HepG2 (cell line): ENCODE measurements around the gene CCT7. TPM values are rescaled to one million over a fixed set of nuclear protein-coding genes. Genes with fewer than 3 reads are reported as not detected.

Source experiments
- ARNTL ChIP-seq: sonication (generic); formaldehyde crosslinking; IDR thresholded peaks from 2 replicates; pipeline ENCODE4 v1.4.0; 2020; ENCODE audit warnings: mild to moderate bottlenecking, missing genetic modification reagents
- ELF3 ChIP-seq: IDR thresholded peaks from 2 replicates; pipeline ENCODE4 v1.6.1; 2016; ENCODE audit warnings: missing genetic modification reagents, missing compliant biosample characterization
- ERF ChIP-seq: IDR thresholded peaks from 2 replicates; pipeline ENCODE4 v1.6.1; 2018; ENCODE audit warnings: missing biosample characterization, missing genetic modification reagents
- JUND ChIP-seq: sonication (generic); formaldehyde crosslinking; IDR thresholded peaks from 2 replicates; pipeline ENCODE4 v1.8.0; 2022; ENCODE audit warnings: mild to moderate bottlenecking, missing genetic modification reagents
- KLF12 ChIP-seq: sonication (generic); formaldehyde crosslinking; IDR thresholded peaks from 2 replicates; pipeline ENCODE4 v1.4.0; 2020; ENCODE audit warnings: missing genetic modification reagents, borderline replicate concordance
- LCORL ChIP-seq, 2 experiments: fragments of 450-650 bp in 1 of 2; sonication (generic) in 1 of 2; formaldehyde crosslinking in 1 of 2; IDR thresholded peaks; 2 replicates each; pipeline versions ENCODE4 v1.5.0 to v1.6.1; 2017 to 2020; ENCODE audit warnings: antibody characterized with exemption in 1 of 2, missing genetic modification reagents in 1 of 2
- MEF2D ChIP-seq: sonication (generic); formaldehyde crosslinking; IDR thresholded peaks from 2 replicates; pipeline ENCODE4 v1.5.1; 2020; ENCODE audit warnings: mild to moderate bottlenecking, missing genetic modification reagents
- PITX1 ChIP-seq: sonication (generic); formaldehyde crosslinking; IDR thresholded peaks from 2 replicates; pipeline ENCODE4 v1.5.1; 2020; ENCODE audit warnings: mild to moderate bottlenecking, missing genetic modification reagents
- TGIF2 ChIP-seq: IDR thresholded peaks from 2 replicates; pipeline ENCODE4 v1.6.1; 2016; ENCODE audit warnings: control low read depth, missing compliant biosample characterization
- ZBTB38 ChIP-seq: sonication (generic); formaldehyde crosslinking; IDR thresholded peaks from 2 replicates; pipeline ENCODE4 v1.5.1; 2020; ENCODE audit warnings: mild to moderate bottlenecking, missing genetic modification reagents
- ZBTB7B ChIP-seq: sonication (generic); formaldehyde crosslinking; IDR thresholded peaks from 2 replicates; pipeline ENCODE4 v1.4.0; 2020; ENCODE audit warnings: missing genetic modification reagents
- ZNF232 ChIP-seq: sonication (generic); formaldehyde crosslinking; IDR thresholded peaks from 2 replicates; pipeline ENCODE4 v1.4.0; 2020; ENCODE audit warnings: missing genetic modification reagents, borderline replicate concordance
- ZNF282 ChIP-seq: fragments of 450-650 bp; IDR thresholded peaks from 2 replicates; pipeline ENCODE4 v1.6.1; 2018; ENCODE audit not compliant: partially characterized antibody
- ZNF296 ChIP-seq: sonication (generic); formaldehyde crosslinking; conservative IDR thresholded peaks from 2 replicates; pipeline ENCODE4 v1.5.0; 2020; ENCODE audit warnings: mild to moderate bottlenecking, missing genetic modification reagents
- ZNF335 ChIP-seq: sonication (generic); formaldehyde crosslinking; IDR thresholded peaks from 2 replicates; pipeline ENCODE4 v1.4.0; 2020; ENCODE audit warnings: missing genetic modification reagents
- ZNF572 ChIP-seq: sonication (generic); formaldehyde crosslinking; IDR thresholded peaks from 2 replicates; pipeline ENCODE4 v1.5.1; 2020; ENCODE audit warnings: mild to moderate bottlenecking, missing genetic modification reagents
- ZNF737 ChIP-seq: sonication (generic); formaldehyde crosslinking; IDR thresholded peaks from 2 replicates; pipeline ENCODE4 v1.5.0; 2020; ENCODE audit warnings: missing genetic modification reagents, mild to moderate bottlenecking, borderline replicate concordance
- ZNF773 ChIP-seq: sonication (generic); formaldehyde crosslinking; IDR thresholded peaks from 2 replicates; pipeline ENCODE4 v1.4.0; 2020; ENCODE audit warnings: missing genetic modification reagents, borderline replicate concordance
- ZNF878 ChIP-seq: sonication (generic); formaldehyde crosslinking; IDR thresholded peaks from 2 replicates; pipeline ENCODE4 v1.8.1; 2023; ENCODE audit warnings: mild to moderate bottlenecking, missing genetic modification reagents, moderate library complexity
- polyA plus RNA-seq, 8 experiments: library from polyadenylated mRNA; depleted of rRNA in 3 of 8; stranded (reverse) in 7 of 8; unstranded in 1 of 8; fragments of >200 nt; fragmentation: Illumina TruSeq in 4 of 8; extraction: Trizol in 4 of 8; gene quantifications; 2 replicates each; pipeline versions ENCODE4 v1.2.1 to v1.2.3, GENCODE V29; 2011 to 2016; ENCODE audit warnings: low read depth in 4 of 8, missing spikeins in 1 of 8, mixed read lengths in 1 of 8; ENCODE audit not compliant: insufficient read depth in 1 of 8
- total RNA-seq, 5 experiments: library from RNA; depleted of rRNA; stranded (reverse); fragments of >200 nt; fragmentation: Illumina TruSeq; extraction: Trizol; gene quantifications; 2 replicates each; pipeline ENCODE4 v1.2.3, GENCODE V29; 2016; ENCODE audit warnings: low read depth in 1 of 5
- TF ChIP-seq, protein P1 (sequence below): sonication (generic); formaldehyde crosslinking; IDR thresholded peaks from one replicate; pipeline ENCODE4 v1.5.1; 2020; ENCODE audit warnings: mild to moderate bottlenecking, missing genetic modification reagents; ENCODE audit errors: not compliant biosample characterization
- TF ChIP-seq, protein P2 (sequence below): fragments of 450-650 bp; IDR thresholded peaks from 2 replicates; pipeline ENCODE4 v1.6.1; 2016

Gene CCT7
- total and polyA plus RNA-seq, 2 of the 13 experiments (the other 11 are each of a cell fraction or from before 2014, with no cell fraction given) = 347 to 517 TPM

DNA sequence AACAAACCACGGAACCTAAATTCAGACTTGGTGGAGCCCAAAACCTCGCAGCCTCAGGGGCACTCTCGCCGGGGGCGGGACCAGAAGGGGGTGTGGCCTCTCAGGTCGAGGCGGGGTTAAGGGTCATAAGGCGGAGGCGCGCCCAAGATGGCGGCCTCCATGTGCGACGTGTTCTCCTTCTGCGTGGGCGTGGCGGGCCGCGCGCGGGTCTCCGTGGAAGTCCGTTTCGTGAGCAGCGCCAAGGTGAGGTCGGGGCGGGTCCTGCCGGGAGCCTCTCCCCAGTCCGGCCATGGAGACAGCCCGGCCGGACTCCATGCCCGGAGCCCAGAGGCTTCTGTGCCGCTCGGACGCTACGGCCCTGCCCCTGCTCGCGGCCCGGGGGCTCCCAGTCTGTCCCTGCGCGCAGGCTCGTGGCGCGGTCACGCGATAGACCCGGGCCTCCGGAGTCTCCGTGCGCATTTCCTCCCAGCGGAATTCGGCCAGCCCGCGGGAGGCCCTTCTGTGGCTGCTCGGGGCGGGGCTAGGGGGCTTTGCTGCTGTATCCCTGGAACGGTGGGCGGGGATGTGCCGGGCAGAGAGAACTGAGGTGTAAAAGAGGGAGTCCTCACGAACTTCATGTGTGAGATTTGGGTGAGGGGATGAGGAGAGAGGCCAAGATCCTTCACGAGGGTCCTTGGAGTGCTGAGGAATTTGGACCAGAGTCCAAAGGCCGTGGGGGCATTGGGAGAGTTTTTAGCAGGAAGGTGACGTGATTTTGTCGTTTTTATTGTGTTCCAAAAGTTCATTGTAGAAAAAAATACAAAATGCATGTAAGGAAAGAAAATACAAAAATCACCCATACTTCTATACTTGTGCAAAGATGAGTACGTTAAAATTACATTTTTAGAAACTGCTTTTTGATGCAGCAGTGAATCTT, 19.7 kb upstream of the CCT7 start, which contains the start of gene SMYD5 (continued):
- TF ChIP-seq, protein P1, sequence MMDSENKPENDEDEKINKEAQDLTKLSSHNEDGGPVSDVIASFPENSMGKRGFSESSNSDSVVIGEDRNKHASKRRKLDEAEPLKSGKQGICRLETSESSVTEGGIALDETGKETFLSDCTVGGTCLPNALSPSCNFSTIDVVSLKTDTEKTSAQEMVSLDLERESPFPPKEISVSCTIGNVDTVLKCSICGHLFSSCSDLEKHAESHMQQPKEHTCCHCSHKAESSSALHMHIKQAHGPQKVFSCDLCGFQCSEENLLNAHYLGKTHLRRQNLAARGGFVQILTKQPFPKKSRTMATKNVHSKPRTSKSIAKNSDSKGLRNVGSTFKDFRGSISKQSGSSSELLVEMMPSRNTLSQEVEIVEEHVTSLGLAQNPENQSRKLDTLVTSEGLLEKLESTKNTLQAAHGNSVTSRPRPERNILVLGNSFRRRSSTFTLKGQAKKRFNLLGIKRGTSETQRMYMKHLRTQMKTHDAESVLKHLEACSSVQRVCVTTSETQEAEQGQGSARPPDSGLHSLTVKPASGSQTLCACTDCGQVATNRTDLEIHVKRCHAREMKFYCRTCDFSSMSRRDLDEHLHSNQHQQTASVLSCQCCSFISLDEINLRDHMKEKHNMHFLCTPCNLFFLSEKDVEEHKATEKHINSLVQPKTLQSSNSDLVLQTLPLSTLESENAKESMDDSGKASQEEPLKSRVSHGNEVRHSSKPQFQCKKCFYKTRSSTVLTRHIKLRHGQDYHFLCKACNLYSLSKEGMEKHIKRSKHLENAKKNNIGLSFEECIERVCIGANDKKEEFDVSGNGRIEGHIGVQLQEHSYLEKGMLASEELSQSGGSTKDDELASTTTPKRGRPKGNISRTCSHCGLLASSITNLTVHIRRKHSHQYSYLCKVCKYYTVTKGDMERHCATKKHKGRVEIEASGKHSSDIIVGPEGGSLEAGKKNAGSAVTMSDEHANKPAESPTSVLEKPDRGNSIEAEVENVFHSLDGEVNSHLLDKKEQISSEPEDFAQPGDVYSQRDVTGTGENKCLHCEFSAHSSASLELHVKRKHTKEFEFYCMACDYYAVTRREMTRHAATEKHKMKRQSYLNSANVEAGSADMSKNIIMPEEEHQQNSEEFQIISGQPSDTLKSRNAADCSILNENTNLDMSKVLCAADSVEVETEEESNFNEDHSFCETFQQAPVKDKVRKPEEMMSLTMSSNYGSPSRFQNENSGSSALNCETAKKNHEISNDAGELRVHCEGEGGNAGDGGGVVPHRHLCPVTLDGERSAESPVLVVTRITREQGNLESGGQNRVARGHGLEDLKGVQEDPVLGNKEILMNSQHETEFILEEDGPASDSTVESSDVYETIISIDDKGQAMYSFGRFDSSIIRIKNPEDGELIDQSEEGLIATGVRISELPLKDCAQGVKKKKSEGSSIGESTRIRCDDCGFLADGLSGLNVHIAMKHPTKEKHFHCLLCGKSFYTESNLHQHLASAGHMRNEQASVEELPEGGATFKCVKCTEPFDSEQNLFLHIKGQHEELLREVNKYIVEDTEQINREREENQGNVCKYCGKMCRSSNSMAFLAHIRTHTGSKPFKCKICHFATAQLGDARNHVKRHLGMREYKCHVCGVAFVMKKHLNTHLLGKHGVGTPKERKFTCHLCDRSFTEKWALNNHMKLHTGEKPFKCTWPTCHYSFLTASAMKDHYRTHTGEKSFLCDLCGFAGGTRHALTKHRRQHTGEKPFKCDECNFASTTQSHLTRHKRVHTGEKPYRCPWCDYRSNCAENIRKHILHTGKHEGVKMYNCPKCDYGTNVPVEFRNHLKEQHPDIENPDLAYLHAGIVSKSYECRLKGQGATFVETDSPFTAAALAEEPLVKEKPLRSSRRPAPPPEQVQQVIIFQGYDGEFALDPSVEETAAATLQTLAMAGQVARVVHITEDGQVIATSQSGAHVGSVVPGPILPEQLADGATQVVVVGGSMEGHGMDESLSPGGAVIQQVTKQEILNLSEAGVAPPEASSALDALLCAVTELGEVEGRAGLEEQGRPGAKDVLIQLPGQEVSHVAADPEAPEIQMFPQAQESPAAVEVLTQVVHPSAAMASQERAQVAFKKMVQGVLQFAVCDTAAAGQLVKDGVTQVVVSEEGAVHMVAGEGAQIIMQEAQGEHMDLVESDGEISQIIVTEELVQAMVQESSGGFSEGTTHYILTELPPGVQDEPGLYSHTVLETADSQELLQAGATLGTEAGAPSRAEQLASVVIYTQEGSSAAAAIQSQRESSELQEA (CRISPR knock-in tag) = peak; percentile 79
- peak; percentile 67; the same call in 1 of the 2 replicates for TF ChIP-seq JUND
- TF ChIP-seq ELF3 (CRISPR knock-in tag) = 0 out of 2 replicates have a peak, but pooled peaks have one; percentile 49
- peak; percentile 74 for TF ChIP-seq PITX1 (CRISPR knock-in tag)
- 0 out of 2 replicates have a peak, but pooled peaks have one; percentile 6 for TF ChIP-seq ZNF773
- no peak for TF ChIP-seq ZNF282
- TF ChIP-seq, protein P2, sequence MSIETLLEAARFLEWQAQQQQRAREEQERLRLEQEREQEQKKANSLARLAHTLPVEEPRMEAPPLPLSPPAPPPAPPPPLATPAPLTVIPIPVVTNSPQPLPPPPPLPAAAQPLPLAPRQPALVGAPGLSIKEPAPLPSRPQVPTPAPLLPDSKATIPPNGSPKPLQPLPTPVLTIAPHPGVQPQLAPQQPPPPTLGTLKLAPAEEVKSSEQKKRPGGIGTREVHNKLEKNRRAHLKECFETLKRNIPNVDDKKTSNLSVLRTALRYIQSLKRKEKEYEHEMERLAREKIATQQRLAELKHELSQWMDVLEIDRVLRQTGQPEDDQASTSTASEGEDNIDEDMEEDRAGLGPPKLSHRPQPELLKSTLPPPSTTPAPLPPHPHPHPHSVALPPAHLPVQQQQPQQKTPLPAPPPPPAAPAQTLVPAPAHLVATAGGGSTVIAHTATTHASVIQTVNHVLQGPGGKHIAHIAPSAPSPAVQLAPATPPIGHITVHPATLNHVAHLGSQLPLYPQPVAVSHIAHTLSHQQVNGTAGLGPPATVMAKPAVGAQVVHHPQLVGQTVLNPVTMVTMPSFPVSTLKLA = peak; percentile 59
- TF ChIP-seq ERF = no peak; the same call in 1 of the 2 replicates
- peak; percentile 84 for TF ChIP-seq ZBTB7B (CRISPR knock-in tag)
- TF ChIP-seq ZNF232 (CRISPR knock-in tag) = peak; percentile 84
- no peak for TF ChIP-seq ZNF737 (CRISPR knock-in tag)
- no peak for TF ChIP-seq ZNF296
- TF ChIP-seq LCORL (IDR thresholded peaks at IDR 0.05) = no peak; the same call in 1 of the 2 replicates
- TF ChIP-seq LCORL (CRISPR knock-in tag; IDR thresholded peaks at IDR 0.05) = peak; percentile 50; the same call in 1 of the 2 replicates
- TF ChIP-seq ZNF878 (CRISPR knock-in tag) = no peak
- TF ChIP-seq ARNTL = peak; percentile 39
- TF ChIP-seq TGIF2 = peak; percentile 72
- peak; percentile 92; the same call in 1 of the 2 replicates for TF ChIP-seq KLF12 (CRISPR knock-in tag)
- TF ChIP-seq ZNF335 (CRISPR knock-in tag) = peak; percentile 84
- TF ChIP-seq MEF2D (CRISPR knock-in tag) = peak; percentile 76; the same call in 1 of the 2 replicates
- peak; percentile 99 for TF ChIP-seq ZNF572 (CRISPR knock-in tag)
- TF ChIP-seq ZBTB38 = no peak
